Body of pancreas (tissue), 4 donors: ENCODE measurements around the gene OR10G4. TPM values are rescaled to one million over a fixed set of nuclear protein-coding genes. Genes with fewer than 3 reads are reported as not detected.

Source experiments
- ATAC-seq: fragments of 150-250 bp; one replicate; pipeline ENCODE4 v1.9.1; 2016
- DNase-seq, 4 donors: peaks; one replicate each; pipeline ENCODE4 v3.0.0-alpha.2; 2019
- H3K27ac ChIP-seq, 4 donors: fragments of 200-600 bp; sonication (generic); 1 replicate in 3 of 4; 2 replicates in 1 of 4; pipeline versions ENCODE4 v1.5.1 to v1.6.1; 2016 to 2019; ENCODE audit warnings: mild to moderate bottlenecking in 1 of 4, mixed read lengths in 1 of 4, moderate library complexity in 1 of 4
- H3K27me3 ChIP-seq, 2 donors: fragments of 200-600 bp; sonication (generic); one replicate each; pipeline ENCODE4 v1.6.0; 2016; ENCODE audit warnings: mild to moderate bottlenecking in 1 of 2
- H3K36me3 ChIP-seq, 2 donors: fragments of 200-600 bp; sonication (generic); replicated peaks in 1 of 2; 2 replicates each; pipeline ENCODE4 v1.5.1; 2016; ENCODE audit warnings: low read depth in 2 of 2; ENCODE audit not compliant: insufficient read depth in 1 of 2
- H3K4me1 ChIP-seq: fragments of 200-600 bp; sonication (generic); one replicate; pipeline ENCODE4 v1.6.0; 2016
- H3K4me3 ChIP-seq, 2 donors: fragments of 200-600 bp; sonication (generic); 1 replicate in 1 of 2; 2 replicates in 1 of 2; pipeline ENCODE4 v1.5.1; 2016 to 2019
- H3K9me3 ChIP-seq, 3 donors: fragments of 200-600 bp; sonication (generic); 1 replicate in 2 of 3; 2 replicates in 1 of 3; pipeline ENCODE4 v1.5.1; 2016
- POLR2A ChIP-seq, 3 donors: fragments of 450-650 bp; IDR thresholded peaks; one replicate each; pipeline ENCODE4 v1.6.1; 2016; ENCODE audit warnings: antibody characterized with exemption in 3 of 3, mild to moderate bottlenecking in 2 of 3
- WGBS, 2 donors: methylation state at CpG; one replicate each; pipeline ENCODE4 v1.1.5; 2017; 5-methylcytosine and 5-hydroxymethylcytosine counted together
- intact Hi-C: fragments of 100-400 bp; cut with DNase I; formaldehyde crosslinking; loops from one replicate; pipeline ENCODE4 v1.15.1; 2023
- total RNA-seq, 2 donors: library from RNA; depleted of rRNA; stranded (reverse); fragments of >200 nt; gene quantifications; one replicate each; pipeline ENCODE4 v1.1.0, GENCODE V29; 2016
- TF ChIP-seq, protein P1 (sequence below), 7 experiments: fragments of 450-650 bp in 4 of 7; fragments of 200-600 bp in 3 of 7; sonication (generic) in 3 of 7; IDR thresholded peaks; one replicate each; pipeline ENCODE4 v1.5.1; 2016 to 2019; ENCODE audit warnings: antibody characterized with exemption in 7 of 7

The OR10G4 gene, protein sequence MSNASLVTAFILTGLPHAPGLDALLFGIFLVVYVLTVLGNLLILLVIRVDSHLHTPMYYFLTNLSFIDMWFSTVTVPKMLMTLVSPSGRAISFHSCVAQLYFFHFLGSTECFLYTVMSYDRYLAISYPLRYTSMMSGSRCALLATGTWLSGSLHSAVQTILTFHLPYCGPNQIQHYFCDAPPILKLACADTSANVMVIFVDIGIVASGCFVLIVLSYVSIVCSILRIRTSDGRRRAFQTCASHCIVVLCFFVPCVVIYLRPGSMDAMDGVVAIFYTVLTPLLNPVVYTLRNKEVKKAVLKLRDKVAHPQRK
- total RNA-seq = 1 to 10 TPM in 1 of 2 donors, under 1 TPM in 1; 0.52 to 5.3 TPM

- ATAC-seq = no peak
- Histone ChIP-seq H3K27me3 (no peaks in the 10 kb centered on the region), H3K4me1 (no peaks in the 10 kb centered on the region), H3K4me3 (no peak within 1 kb of the TSS), H3K36me3 (no peaks in the 10 kb centered on the region), H3K9me3 (no peaks in the 10 kb centered on the region), H3K27ac (no peak within 1 kb of the TSS)
- no peak for TF ChIP-seq POLR2A (IDR thresholded peaks at IDR 0.05)
- TF ChIP-seq, protein P1, sequence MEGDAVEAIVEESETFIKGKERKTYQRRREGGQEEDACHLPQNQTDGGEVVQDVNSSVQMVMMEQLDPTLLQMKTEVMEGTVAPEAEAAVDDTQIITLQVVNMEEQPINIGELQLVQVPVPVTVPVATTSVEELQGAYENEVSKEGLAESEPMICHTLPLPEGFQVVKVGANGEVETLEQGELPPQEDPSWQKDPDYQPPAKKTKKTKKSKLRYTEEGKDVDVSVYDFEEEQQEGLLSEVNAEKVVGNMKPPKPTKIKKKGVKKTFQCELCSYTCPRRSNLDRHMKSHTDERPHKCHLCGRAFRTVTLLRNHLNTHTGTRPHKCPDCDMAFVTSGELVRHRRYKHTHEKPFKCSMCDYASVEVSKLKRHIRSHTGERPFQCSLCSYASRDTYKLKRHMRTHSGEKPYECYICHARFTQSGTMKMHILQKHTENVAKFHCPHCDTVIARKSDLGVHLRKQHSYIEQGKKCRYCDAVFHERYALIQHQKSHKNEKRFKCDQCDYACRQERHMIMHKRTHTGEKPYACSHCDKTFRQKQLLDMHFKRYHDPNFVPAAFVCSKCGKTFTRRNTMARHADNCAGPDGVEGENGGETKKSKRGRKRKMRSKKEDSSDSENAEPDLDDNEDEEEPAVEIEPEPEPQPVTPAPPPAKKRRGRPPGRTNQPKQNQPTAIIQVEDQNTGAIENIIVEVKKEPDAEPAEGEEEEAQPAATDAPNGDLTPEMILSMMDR (IDR thresholded peaks at IDR 0.05) = no peak
- 87 to 92% methylated on average over 2 of the region's 2 CpGs for WGBS, 2 donors
- intact Hi-C loops = no loop called here
- DNase-seq = no peak
Measured at GRCh38 chr11:124012697-124013096, at the start of gene OR10G4. TSS of gene OR10G4 (plus strand) at chr11:124012997. CDS start at chr11:124015575, 2,578 bp downstream.

- no peak overlapping the region for H3K27ac ChIP-seq
- no peaks in the 10 kb centered on the region for H3K27me3 ChIP-seq
- intact Hi-C loops = no loop called here
- H3K36me3 ChIP-seq = no peaks in the 10 kb centered on the region
- H3K4me3 ChIP-seq = no peak overlapping the region
- no peak for DNase-seq
- no peaks in the 10 kb centered on the region for H3K4me1 ChIP-seq
- no peak for ATAC-seq
- TF ChIP-seq, protein P1 (IDR thresholded peaks at IDR 0.05) = no peak
- no peak for TF ChIP-seq POLR2A (IDR thresholded peaks at IDR 0.05)
- WGBS, 2 donors = 80 to 93% methylated on average over 1 of the region's 1 CpG
- H3K9me3 ChIP-seq = no peaks in the 10 kb centered on the region
Measured at GRCh38 chr11:123973816-123974215, 39.0 kb upstream of the OR10G4 start.

DNA sequence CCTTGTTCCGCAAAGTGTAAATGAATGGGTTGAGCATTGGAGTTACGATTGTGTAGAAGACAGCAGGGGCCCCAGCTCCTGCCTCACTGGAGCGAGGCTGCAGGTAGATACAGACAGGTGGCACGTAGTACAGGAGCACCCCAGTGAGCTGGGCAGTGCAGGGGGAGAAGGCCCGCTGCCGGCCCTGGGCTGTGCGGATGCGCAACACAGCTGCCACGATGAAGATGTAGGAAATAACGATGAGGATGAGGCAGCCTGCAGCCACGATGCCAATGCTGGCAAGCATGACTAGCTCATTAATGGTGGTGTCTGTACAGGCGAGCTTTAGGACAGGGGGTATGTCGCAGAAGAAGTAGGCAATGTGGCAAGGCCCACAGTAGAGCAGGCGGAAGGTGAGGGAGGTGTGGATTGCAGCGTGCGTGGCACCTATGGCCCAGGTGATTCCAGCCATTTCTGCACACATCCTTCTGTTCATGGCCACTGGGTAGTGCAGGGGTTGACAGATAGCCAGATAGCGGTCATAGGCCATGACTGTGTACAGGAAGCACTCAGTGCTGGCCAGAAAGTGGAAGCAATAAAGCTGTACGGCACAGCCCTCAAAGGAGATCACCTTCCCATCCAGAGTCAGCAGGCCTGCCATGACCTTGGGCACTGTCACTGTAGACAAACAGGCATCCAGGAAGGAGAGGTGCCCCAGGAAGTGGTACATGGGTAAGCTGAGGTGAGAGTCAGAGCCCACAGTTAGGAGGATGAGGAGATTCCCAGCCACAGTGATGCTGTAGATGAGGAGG lies 35.8 kb upstream of the OR10G4 start:
- Histone ChIP-seq H3K4me3 (no peak overlapping the region), H3K27ac (no peak overlapping the region), H3K27me3 (no peaks in the 10 kb centered on the region), H3K4me1 (no peaks in the 10 kb centered on the region), H3K9me3 (no peaks in the 10 kb centered on the region), H3K36me3 (no peaks in the 10 kb centered on the region)
- TF ChIP-seq, protein P1 (IDR thresholded peaks at IDR 0.05) = no peak
- no peak for TF ChIP-seq POLR2A (IDR thresholded peaks at IDR 0.05)
- DNase-seq (no peak), ATAC-seq (no peak)
- 93 to 96% methylated on average over 18 of the region's 18 CpGs for WGBS, 2 donors
- intact Hi-C loops = no loop called here

GRCh38 chr11:123977731-123978347 lies 35.0 kb upstream of the OR10G4 start, which contains the start of gene OR10S1:
TSS of gene OR10S1 (minus strand) at chr11:123977781. CDS start at chr11:123977664, 117 bp downstream.
- H3K27ac ChIP-seq = no peak within 1 kb of the TSS
- no peak for ATAC-seq
- intact Hi-C loops = no loop called here
- TF ChIP-seq POLR2A (IDR thresholded peaks at IDR 0.05) = no peak
- no peak for DNase-seq
- no peaks in the 10 kb centered on the region for H3K4me1 ChIP-seq
- H3K9me3 ChIP-seq = no peaks in the 10 kb centered on the region
- no peak within 1 kb of the TSS for H3K4me3 ChIP-seq
- H3K27me3 ChIP-seq = no peaks in the 10 kb centered on the region
- no peaks in the 10 kb centered on the region for H3K36me3 ChIP-seq

GRCh38 chr11:123979311-123979710 lies 33.5 kb upstream of the OR10G4 start:
- TF ChIP-seq, protein P1 (IDR thresholded peaks at IDR 0.05) = no peak
- TF ChIP-seq POLR2A (IDR thresholded peaks at IDR 0.05) = no peak
- Histone ChIP-seq H3K27me3 (no peaks in the 10 kb centered on the region), H3K9me3 (no peaks in the 10 kb centered on the region), H3K4me1 (no peaks in the 10 kb centered on the region), H3K36me3 (no peaks in the 10 kb centered on the region), H3K27ac (no peak overlapping the region), H3K4me3 (no peak overlapping the region)
- intact Hi-C loops = no loop called here
- ATAC-seq (no peak), DNase-seq (no peak)
- 92 to 95% methylated on average over 3 to 5 of the region's 5 CpGs for WGBS, 2 donors
